Measurements from ENCODE around the gene TSPAN1.
"Not testable (repeated sequence)": the region's sequence is repeated elsewhere in the genome, so short reads cannot be mapped to it uniquely, and the experiment has no call there.

TSPAN1 gene

DNA sequence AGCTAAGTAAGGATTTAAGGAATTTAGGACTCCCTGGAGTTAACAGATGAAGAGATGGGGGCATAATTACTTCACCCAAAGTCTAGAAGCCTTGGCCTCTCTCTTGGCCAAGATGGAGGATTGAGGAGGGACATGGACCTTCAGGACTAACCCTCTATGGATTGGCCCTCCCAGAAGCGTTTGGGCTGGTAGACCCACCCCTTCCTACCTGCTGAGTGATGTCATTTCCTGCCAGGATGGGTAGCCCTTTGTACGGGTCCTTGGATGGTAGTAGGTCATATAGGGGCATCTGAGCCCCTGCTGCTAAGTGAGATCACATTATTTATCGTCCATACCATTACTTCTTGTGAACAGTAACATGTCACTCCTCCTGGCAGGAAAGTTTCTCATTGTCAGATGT, 45.9 kb downstream of the TSPAN1 start:
- DNase-seq: no peak

DNA sequence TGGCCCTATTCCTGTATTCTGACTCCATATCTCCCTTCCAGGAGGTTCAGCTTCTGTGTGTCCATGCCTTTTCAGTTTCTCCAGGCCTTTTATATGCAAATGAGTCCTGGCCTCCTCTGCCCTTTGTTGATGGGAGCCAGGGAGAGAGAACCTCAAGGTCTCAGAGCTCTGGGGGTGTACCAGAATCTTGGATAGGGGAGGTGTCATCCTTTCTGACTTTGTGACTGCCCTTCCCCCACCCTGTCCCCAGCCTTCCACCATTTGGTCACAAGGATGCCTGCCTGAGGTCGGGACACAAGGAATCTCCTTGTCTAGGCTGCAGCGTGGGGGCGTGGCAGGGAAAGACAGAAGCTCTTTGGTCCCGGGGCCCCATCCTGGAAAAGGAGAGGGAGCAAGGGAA, 46.9 kb downstream of the TSPAN1 start:
- DNase-seq: no peak

DNA sequence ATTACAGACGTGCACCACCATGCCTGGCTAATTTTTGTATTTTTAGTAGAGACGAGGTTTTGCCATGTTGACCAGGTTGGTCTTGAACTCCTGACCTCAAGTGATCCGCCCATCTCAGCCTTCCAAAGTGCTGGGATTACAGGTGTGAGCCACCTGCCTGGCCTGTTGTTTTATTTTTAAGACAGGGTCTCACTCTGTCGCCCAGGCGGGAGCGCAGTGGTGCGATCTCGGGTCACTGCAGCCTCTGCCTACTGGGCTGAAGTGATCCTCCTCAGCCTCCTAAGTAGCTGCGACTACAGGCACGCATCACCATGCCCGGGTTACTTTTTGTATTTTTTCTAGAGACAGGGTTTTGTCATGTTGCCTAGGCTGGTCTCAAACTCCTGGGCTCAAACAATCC, 48.2 kb downstream of the TSPAN1 start:
- not testable (repeated sequence) for DNase-seq

DNA sequence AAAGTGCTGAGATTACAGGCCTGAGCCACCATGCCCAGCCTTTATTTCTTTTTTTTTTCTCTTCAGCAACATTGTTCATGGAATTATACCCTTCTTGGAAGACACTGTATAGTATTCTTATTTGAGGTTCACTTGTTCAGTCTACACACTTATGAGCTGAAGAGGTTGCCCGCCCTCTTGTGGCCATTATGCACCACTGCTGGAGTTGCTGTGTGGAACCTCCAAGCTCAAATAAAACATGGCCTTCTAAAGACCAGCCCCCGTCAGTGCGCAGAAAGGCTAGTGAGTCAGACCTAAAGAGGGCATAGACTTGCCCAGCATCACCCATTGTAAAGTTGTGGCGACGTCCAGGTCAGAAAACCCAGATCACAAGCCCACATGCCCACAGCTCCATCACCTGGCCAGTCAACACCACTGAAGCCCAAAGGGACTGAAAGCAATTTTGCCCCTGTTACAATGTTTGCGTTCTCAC, 48.6 kb downstream of the TSPAN1 start:
- peak; percentile 77 for DNase-seq

DNA sequence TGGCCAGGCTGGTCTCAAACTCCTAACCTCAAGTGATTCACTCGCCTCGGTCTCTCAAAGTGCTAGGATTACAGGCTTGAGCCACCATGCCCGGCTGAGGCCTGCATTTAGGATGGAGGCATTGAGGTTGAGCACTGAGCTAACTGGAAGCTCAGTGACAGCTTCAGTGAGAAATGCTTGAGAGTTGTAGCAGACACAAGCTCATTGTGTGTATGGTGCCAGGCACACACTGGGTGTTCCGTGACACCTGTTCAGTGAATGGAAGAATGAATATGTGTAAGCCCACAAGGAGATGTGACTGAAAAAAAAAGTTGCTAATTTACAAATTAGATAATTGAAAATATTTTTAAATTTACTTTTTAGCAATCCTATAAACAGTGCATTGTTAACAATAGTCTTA, 50.1 kb downstream of the TSPAN1 start:
- no peak for DNase-seq

DNA sequence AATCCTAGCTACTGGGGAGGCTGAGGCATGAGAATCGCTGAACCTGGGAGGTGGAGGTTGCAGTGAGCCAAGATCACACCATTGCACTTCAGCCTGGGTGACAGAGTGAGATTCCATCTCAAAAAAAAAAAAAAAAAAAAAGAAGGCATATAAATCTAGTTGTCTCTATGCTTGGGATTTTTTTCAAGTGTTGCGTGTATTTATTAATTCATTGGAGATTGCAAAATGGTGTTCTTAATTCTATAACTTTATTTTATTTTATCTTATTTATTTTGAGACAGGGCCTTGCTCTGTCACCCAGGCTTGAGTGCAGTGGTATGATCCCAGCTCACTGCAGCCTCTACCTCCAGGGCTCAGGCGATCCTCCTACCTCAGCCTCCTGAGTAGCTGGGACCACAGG, 56.3 kb downstream of the TSPAN1 start:
- DNase-seq: not testable (repeated sequence)

Measured in NCI-H1436 (cell line).